GM18499 (cell line): Measurements from ENCODE around the gene TNF.

Experiments used
- ATAC-seq: cut with Tn5 transposase; IDR thresholded peaks from one replicate; pipeline ENCODE4 v1.9.1; 2021; ENCODE audit warnings: moderate number of reproducible peaks; ENCODE audit not compliant: insufficient read depth, unreplicated experiment

Gene TNF

GRCh38 chr6:31575335-31575901 lies at the start of gene TNF:
Gene TNF, plus strand, starts transcription at chr6:31575565. Its CDS starts 177 bp downstream, at chr6:31575742.
- ATAC-seq = no peak

GRCh38 chr6:31525932-31526591 lies 49.3 kb upstream of the TNF start:
- no peak for ATAC-seq

- no peak for ATAC-seq
Measured at GRCh38 chr6:31528307-31528777, 47.0 kb upstream of the TNF start.

- ATAC-seq = no peak
Measured at GRCh38 chr6:31528821-31529328, 46.5 kb upstream of the TNF start, which contains the start of gene MCCD1. Gene MCCD1, plus strand, starts transcription at chr6:31528962. Its CDS starts 53 bp downstream, at chr6:31529015.

GRCh38 chr6:31529329-31530150 lies 45.8 kb upstream of the TNF start:
- ATAC-seq = no peak

- no peak for ATAC-seq
Measured at GRCh38 chr6:31530659-31531058, 44.7 kb upstream of the TNF start.

GRCh38 chr6:31531162-31531561 lies 44.2 kb upstream of the TNF start:
- ATAC-seq = no peak

GRCh38 chr6:31531771-31532643 lies 43.4 kb upstream of the TNF start:
- no peak for ATAC-seq

GRCh38 chr6:31532644-31533454 lies 42.5 kb upstream of the TNF start:
- no peak for ATAC-seq

- ATAC-seq = no peak
Measured at GRCh38 chr6:31533455-31533841, 41.9 kb upstream of the TNF start.

GRCh38 chr6:31534011-31534410 lies 41.4 kb upstream of the TNF start:
- no peak for ATAC-seq

GRCh38 chr6:31534521-31535040 lies 40.8 kb upstream of the TNF start:
- no peak for ATAC-seq

- ATAC-seq = no peak
Measured at GRCh38 chr6:31535538-31536324, 39.6 kb upstream of the TNF start.

GRCh38 chr6:31538805-31539400 lies 36.5 kb upstream of the TNF start:
- ATAC-seq = no peak

- ATAC-seq = no peak
Measured at GRCh38 chr6:31540640-31541039, 34.7 kb upstream of the TNF start.

- ATAC-seq = no peak
Measured at GRCh38 chr6:31541059-31541657, 34.2 kb upstream of the TNF start.
